VCaP (cell line): ENCODE results near the gene THYN1.
"Not testable (repeated sequence)": the region's sequence is repeated elsewhere in the genome, so short reads cannot be mapped to it uniquely, and the experiment has no call there.

Source experiments
- H3K27ac ChIP-seq: fragments of 450-650 bp; 2 replicates; pipeline ENCODE4 v1.5.1; 2017
- CTCF ChIP-seq: fragments of 450-650 bp; conservative IDR thresholded peaks from 2 replicates; pipeline ENCODE4 v1.5.1; 2017; ENCODE audit warnings: mild to moderate bottlenecking, moderate library complexity

THYN1 gene

GRCh38 chr11:134261626-134262488 lies 8.7 kb upstream of the THYN1 start:
- no peak overlapping the region for H3K27ac ChIP-seq
- peak; percentile 91 for TF ChIP-seq CTCF

- H3K27ac ChIP-seq: no peak overlapping the region
- no peak for TF ChIP-seq CTCF
Measured at GRCh38 chr11:134260983-134261382, 7.8 kb upstream of the THYN1 start.

- TF ChIP-seq CTCF: no peak
- no peak overlapping the region for H3K27ac ChIP-seq
Measured at GRCh38 chr11:134260503-134260902, 7.4 kb upstream of the THYN1 start.

- peak overlapping the region; percentile 64 for H3K27ac ChIP-seq
- no peak for TF ChIP-seq CTCF
Measured at GRCh38 chr11:134258577-134258976, 5.4 kb upstream of the THYN1 start.

GRCh38 chr11:134257101-134257500 lies 3.9 kb upstream of the THYN1 start:
- no peak overlapping the region for H3K27ac ChIP-seq

GRCh38 chr11:134255184-134255561 lies 2.0 kb upstream of the THYN1 start:
- not testable (repeated sequence) for H3K27ac ChIP-seq

More at GRCh38 chr11:134257101-134257500, 3.9 kb upstream of the THYN1 start:
- TF ChIP-seq CTCF: no peak

GRCh38 chr11:134254433-134255183 lies 1.5 kb upstream of the THYN1 start:
- peak overlapping the region; percentile 76; the same call in 1 of the 2 replicates for H3K27ac ChIP-seq
- no peak for TF ChIP-seq CTCF
